ENCODE measurements around the gene MAP4K4. TPM values are rescaled to one million over a fixed set of nuclear protein-coding genes. Genes with fewer than 3 reads are reported as not detected.

MAP4K4 gene
- 520 and 566 TPM in 2 replicates for total RNA-seq

DNA sequence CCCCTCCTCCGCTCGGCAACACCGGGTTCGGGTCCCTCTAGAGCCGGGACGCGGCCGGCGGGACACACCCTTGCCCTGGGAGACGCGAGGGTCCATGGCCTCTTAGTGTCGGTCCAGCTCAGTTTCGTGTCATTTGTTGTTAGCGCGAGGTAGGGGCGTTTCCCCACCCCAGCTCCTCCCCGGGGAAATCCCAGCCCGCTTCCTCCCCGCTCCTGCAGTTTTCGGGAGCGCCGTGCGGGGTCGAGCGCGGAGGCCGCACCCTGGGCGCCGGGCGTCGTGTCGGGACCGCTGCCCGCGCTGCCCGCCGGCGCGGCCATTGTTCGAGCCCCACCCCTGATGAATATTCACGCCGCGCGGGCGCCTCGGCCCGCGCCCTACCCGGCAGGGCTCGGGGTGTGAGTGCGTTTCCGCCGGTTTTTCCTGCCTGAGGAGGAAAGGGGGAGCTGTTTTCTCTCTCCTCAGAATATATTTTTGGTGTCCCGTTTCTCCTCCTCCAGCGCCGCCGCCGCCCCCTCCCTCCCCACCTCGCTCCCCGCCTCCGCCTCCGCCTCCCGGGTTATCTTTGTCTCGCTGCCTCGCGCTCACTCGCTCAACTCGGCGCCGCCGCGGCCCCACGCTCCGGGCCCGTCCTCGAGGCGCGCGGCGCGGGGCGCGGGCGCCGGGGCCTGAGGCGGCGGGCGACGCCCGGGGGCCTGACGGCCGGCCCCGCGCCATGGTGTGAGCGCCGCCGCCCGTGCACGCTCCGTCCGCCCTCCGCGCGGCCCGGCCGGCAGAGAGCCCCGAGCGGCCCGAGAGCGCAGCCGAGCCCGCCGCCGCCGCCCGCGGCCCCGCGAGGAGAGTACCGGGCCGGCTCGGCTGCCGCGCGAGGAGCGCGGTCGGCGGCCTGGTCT, at the start of gene MAP4K4:
Gene MAP4K4, plus strand, starts transcription at position 584 of the 890 bp plus-strand sequence. CDS start 374 bp downstream, outside the sequence.

Other genes starting within 250 kb of the MAP4K4 start
- 1.2 and 2.0 TPM in 2 replicates for gene RFX8, start 222.6 kb upstream of the MAP4K4 start, total RNA-seq